Coronary artery (tissue), 2 donors: ENCODE data around the gene C20orf96.
"Not testable (repeated sequence)": the region's sequence is repeated elsewhere in the genome, so short reads cannot be mapped to it uniquely, and the experiment has no call there.

Experiments
- DNase-seq: peaks from one replicate; pipeline ENCODE4 v3.0.0-alpha.2; 2017; ENCODE audit warnings: low spot score
- H3K27ac ChIP-seq, 2 donors: fragments of 200-600 bp; sonication (generic); one replicate each; pipeline ENCODE4 v1.5.1; 2016 to 2019
- H3K4me3 ChIP-seq: fragments of 200-600 bp; sonication (generic); 2 replicates; pipeline ENCODE4 v1.5.1; 2016; ENCODE audit warnings: mild to moderate bottlenecking, moderate library complexity
- TF ChIP-seq, protein P1 (sequence below): fragments of 200-600 bp; sonication (generic); IDR thresholded peaks from one replicate; pipeline ENCODE4 v1.5.1; 2019; ENCODE audit warnings: antibody characterized with exemption

Gene C20orf96

DNA sequence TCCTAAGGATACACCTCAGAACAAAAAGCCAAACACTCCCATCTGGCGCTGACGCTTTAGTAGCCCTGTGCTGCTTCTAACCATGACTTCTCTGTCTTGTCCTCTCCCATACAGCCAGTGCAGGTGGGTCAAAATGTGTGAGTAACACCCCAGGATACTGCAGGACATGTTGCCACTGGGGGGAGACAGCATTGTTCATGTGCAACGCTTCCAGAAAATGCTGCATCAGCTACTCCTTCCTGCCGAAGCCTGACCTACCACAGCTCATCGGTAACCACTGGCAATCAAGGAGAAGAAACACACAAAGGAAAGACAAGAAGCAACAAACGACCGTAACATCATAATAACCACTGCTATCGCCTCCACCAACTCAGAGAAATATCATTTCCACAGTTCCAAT lies 31.6 kb downstream of the C20orf96 start:
- TF ChIP-seq, protein P1, sequence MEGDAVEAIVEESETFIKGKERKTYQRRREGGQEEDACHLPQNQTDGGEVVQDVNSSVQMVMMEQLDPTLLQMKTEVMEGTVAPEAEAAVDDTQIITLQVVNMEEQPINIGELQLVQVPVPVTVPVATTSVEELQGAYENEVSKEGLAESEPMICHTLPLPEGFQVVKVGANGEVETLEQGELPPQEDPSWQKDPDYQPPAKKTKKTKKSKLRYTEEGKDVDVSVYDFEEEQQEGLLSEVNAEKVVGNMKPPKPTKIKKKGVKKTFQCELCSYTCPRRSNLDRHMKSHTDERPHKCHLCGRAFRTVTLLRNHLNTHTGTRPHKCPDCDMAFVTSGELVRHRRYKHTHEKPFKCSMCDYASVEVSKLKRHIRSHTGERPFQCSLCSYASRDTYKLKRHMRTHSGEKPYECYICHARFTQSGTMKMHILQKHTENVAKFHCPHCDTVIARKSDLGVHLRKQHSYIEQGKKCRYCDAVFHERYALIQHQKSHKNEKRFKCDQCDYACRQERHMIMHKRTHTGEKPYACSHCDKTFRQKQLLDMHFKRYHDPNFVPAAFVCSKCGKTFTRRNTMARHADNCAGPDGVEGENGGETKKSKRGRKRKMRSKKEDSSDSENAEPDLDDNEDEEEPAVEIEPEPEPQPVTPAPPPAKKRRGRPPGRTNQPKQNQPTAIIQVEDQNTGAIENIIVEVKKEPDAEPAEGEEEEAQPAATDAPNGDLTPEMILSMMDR: no peak

DNA sequence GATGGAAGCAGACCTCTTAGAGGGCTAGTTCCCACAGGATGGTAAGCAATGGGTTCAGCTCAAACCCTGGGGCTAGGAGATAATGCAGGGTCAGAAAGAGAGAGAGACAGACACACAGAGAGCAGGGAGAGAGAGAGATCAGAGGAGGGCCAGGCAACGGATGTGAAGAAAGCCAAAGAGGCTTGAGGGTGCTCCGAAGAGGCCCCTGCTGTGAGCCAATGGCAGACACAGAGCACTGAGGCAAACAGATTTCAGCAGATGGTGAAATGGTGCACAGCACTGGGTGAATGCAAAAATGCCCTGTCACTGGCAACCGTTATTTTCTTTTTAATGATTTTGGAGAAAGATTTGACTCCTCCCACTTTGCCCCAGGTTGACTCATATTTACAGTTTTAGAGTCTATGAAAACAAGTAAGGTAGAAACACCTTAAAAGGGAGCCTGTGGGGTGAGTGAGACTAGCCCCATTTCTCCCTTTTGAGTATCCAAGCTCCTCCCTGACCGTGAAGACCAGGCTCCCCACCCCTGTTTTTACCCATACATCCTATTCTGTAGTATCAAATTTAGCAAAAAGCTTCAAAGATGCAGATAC lies 32.2 kb downstream of the C20orf96 start:
- Histone ChIP-seq H3K27ac (no peak overlapping the region), H3K4me3 (no peak overlapping the region)
- no peak for DNase-seq
- TF ChIP-seq, protein P1: no peak

More for the DNA sequence above, 31.6 kb downstream of the C20orf96 start:
- no peak overlapping the region for H3K4me3 ChIP-seq
- H3K27ac ChIP-seq: no peak overlapping the region
- no peak for DNase-seq

DNA sequence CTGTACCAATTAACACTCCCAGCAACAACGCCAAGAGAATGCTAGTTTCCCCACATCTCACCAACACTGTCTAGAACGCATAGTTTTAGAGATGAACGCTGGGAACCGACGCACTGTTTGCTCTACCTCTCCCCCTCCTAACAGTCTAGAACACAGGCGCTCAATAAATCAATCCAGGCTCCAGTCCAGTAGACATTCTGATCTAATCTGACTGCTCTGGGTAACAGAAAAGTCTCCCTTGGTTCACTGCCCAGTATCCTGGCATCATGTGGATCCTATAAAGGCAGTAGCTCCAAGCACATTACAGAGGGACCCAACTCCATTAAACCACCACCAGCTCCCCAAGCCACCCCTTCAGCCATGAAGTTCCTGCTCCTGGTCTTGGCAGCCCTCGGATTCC lies 33.1 kb downstream of the C20orf96 start, which contains the start of gene DEFB132:
Gene DEFB132, plus strand, starts transcription at position 306 of the 400 bp plus-strand sequence. Its CDS starts 55 bp downstream, at position 361.
- TF ChIP-seq, protein P1: no peak
- Histone ChIP-seq H3K4me3 (no peak within 1 kb of the TSS), H3K27ac (no peak within 1 kb of the TSS)
- no peak for DNase-seq

DNA sequence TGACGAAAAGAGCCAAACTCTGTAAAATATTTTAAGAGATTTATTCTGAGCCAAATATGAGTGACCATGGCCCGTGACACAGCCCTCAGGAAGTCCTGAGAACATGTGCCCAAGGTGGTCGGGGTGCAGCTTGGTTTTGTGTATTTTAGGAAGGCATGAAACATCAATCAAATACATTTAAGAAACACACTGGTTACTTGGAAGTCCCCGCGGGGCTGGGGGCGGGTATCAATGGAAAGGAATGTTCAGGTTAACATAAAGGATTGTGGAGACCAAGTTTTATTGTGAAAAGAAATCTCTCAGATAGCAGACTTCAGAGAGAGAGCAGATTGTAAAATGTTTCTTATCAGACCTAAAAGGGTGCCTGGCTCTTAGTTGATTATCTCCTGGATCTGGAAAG lies 37.1 kb downstream of the C20orf96 start:
- not testable (repeated sequence) for DNase-seq, H3K27ac ChIP-seq, H3K4me3 ChIP-seq

DNA sequence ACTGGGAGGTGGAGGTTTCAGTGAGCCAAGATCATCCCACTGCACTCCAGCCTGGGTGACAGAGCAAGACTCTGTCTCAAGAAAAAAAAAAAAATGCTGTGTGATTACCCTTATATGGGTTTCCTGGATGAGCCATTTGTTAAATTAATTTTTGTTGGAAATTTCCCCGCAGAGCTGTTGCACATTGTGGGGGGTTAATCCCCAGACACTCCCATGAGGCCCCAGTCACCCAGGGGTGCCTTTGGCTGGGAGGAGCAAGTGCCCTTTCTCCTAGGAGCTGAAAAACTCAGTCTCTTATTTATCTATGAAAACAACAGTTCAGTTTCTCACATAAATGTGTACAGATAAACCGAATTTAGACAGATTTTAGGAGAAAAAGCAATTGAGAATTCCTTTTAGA lies 37.7 kb downstream of the C20orf96 start:
- no peak for DNase-seq
- Histone ChIP-seq H3K27ac (no peak overlapping the region), H3K4me3 (no peak overlapping the region)
- TF ChIP-seq, protein P1: no peak

DNA sequence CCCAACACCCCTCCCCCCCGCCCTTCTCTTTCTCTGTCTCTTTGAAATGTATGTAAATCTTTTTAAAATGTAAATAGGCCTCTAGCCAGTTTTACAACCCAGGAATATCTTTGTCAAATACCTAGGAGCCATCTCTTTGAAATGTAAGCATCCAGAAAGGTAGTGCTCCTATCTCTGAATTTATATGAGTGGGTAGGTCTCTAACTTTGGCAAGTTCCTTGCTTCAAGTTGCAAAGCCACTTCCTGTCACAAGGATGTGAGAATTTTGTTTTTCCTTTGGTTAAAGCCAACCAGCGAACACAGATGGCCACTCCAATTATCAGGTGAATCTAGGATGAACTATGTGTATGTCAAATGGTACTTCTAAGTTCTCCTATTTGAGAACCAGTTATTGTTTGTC lies 39.2 kb downstream of the C20orf96 start:
- DNase-seq: no peak
- TF ChIP-seq, protein P1: no peak
- no peak overlapping the region for H3K4me3 ChIP-seq
- H3K27ac ChIP-seq: no peak overlapping the region

DNA sequence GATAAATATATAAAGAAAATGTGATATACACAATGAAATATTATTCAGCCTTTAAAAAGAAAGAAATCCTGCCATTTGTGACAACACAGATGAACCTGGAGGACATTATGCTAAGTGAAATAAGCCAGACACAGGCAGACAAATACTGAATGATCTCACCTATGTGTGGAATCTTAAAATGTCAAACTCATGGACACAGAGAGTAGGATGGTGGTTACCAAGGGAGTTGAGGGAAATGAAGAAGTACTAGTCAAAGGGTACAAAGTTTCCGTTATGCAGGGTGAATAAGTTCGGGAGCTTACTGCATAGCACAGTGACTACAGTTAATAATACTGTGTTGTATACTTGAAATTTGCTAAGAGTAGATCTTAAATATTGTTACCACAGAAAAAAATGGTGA lies 47.6 kb downstream of the C20orf96 start:
- H3K4me3 ChIP-seq: no peak overlapping the region
- TF ChIP-seq, protein P1: no peak
- no peak for DNase-seq
- no peak overlapping the region for H3K27ac ChIP-seq
